ENCODE measurements around the gene PRR23A. TPM values are rescaled to one million over a fixed set of nuclear protein-coding genes. Genes with fewer than 3 reads are reported as not detected.

Gene PRR23A
- total RNA-seq, 1 experiment from 2014 or later = not detected

DNA sequence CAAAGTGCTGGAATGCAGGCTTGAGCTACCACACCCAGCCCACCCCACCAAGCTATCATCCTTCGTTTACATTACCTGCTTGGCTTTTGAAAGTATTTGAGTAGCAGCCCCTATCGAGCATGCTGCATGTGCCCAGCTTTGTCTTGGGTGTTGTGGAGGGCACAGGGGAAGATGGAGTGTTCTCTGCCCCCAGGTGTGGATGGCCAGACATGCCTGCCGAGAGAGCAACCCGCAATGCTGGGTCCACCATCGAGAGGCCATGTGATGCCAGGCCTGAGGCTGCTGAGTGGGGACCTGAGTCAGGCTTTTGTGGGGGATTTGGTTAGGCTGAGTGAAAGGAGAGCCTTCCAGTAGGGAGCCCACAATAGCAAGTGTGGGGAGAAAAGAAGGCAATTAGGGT, 33.1 kb downstream of the PRR23A start:
- Histone ChIP-seq H3K9ac (ENCODE audit: low read length) (no peak overlapping the region), H3K9me2 (replicated peaks; ENCODE audit: low read length) (no peaks in the 10 kb centered on the region), H3K36me3 (ENCODE audit: low read depth, low read length) (no peaks in the 10 kb centered on the region), H2AFZ (ENCODE audit: low read length) (no peak overlapping the region), H3K27me3 (ENCODE audit: low read length) (no peaks in the 10 kb centered on the region), H3K4me2 (ENCODE audit: low read length) (no peak overlapping the region), H3K79me2 (ENCODE audit: low read length) (no peaks in the 10 kb centered on the region), H4K20me1 (ENCODE audit: low read length) (no peaks in the 10 kb centered on the region), H3K9me3 (ENCODE audit: low read length) (no peaks in the 10 kb centered on the region), H3K27ac (ENCODE audit: low read length) (no peak overlapping the region), H3K4me1 (ENCODE audit: insufficient read depth, low read length) (peaks cover 8% of the 10 kb centered on the region), H3K4me3 (ENCODE audit: low read length) (no peak overlapping the region), H3F3A (ENCODE audit: low read length, unreplicated experiment) (no peaks in the 10 kb centered on the region)
- intact Hi-C loops (cut with micrococcal nuclease) = no loop called here
- no peak for ATAC-seq
- POLR2A ChIA-PET (ENCODE audit: unreplicated experiment) = no interaction called here
- CTCF ChIA-PET = no interaction called here
- BruUV-seq (replicated peaks) = no TSS peak
- no peak for DNase-seq
- TF ChIP-seq, protein P1, sequence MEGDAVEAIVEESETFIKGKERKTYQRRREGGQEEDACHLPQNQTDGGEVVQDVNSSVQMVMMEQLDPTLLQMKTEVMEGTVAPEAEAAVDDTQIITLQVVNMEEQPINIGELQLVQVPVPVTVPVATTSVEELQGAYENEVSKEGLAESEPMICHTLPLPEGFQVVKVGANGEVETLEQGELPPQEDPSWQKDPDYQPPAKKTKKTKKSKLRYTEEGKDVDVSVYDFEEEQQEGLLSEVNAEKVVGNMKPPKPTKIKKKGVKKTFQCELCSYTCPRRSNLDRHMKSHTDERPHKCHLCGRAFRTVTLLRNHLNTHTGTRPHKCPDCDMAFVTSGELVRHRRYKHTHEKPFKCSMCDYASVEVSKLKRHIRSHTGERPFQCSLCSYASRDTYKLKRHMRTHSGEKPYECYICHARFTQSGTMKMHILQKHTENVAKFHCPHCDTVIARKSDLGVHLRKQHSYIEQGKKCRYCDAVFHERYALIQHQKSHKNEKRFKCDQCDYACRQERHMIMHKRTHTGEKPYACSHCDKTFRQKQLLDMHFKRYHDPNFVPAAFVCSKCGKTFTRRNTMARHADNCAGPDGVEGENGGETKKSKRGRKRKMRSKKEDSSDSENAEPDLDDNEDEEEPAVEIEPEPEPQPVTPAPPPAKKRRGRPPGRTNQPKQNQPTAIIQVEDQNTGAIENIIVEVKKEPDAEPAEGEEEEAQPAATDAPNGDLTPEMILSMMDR (conservative IDR thresholded peaks at IDR 0.05; ENCODE audit: low read depth, low read length) = no peak
- TF ChIP-seq EZH2phosphoT487 (IDR thresholded peaks at IDR 0.05; ENCODE audit: borderline replicate concordance, low read length) (no peak), EZH2 (IDR thresholded peaks at IDR 0.05; ENCODE audit: low read length, unreplicated experiment) (no peak)

DNA sequence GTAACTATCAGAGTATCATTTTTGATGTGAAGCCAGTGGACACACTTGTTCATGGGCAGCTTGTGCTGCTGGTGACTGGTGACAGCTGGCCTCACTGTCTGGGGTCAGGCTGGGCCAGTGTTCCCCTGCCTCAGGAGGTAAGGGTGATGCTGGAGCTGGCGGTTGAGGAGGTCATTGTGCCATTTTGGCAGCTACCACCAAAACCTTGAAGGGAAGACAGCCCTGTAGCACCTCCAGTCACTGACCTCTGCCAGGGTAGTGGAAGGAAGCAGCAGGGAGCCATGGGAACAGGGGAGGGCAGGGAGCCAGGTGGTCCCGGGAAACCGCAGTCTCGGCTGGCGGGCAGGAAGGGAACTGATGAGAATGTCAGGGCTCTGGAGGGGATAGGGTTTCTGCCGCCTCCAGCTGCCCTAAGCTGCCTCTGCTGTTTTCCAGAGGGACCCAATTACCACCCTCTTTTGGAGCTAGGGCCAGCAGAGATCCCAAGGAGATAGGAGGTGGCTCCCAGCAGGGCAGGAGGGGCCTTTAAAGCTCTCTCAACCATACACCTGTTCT, 34.2 kb downstream of the PRR23A start:
- no peaks in the 10 kb centered on the region for H3K27me3 ChIP-seq (ENCODE audit: low read length)
- CTCF ChIA-PET = no interaction called here
- DNase-seq (no peak), ATAC-seq (no peak)
- no TSS peak for BruUV-seq (replicated peaks)
- no peak overlapping the region for H3K4me2 ChIP-seq (ENCODE audit: low read length)
- POLR2A ChIA-PET (ENCODE audit: unreplicated experiment) = no interaction called here
- peaks cover 8% of the 10 kb centered on the region for H3K4me1 ChIP-seq (ENCODE audit: insufficient read depth, low read length)
- no peak overlapping the region for H3K27ac ChIP-seq (ENCODE audit: low read length)
- H3K9me2 ChIP-seq (replicated peaks; ENCODE audit: low read length) = no peaks in the 10 kb centered on the region
- no peaks in the 10 kb centered on the region for H4K20me1 ChIP-seq (ENCODE audit: low read length)
- no peak for TF ChIP-seq EZH2phosphoT487 (IDR thresholded peaks at IDR 0.05; ENCODE audit: borderline replicate concordance, low read length)
- TF ChIP-seq, protein P1 (conservative IDR thresholded peaks at IDR 0.05; ENCODE audit: low read depth, low read length) = no peak
- no peak for TF ChIP-seq EZH2 (IDR thresholded peaks at IDR 0.05; ENCODE audit: low read length, unreplicated experiment)
- H3K36me3 ChIP-seq (ENCODE audit: low read depth, low read length) = no peaks in the 10 kb centered on the region
- no peak overlapping the region for H3K4me3 ChIP-seq (ENCODE audit: low read length)
- no peaks in the 10 kb centered on the region for H3K9me3 ChIP-seq (ENCODE audit: low read length)
- H3F3A ChIP-seq (ENCODE audit: low read length, unreplicated experiment) = no peaks in the 10 kb centered on the region
- no peak overlapping the region for H2AFZ ChIP-seq (ENCODE audit: low read length)
- no peak overlapping the region for H3K9ac ChIP-seq (ENCODE audit: low read length)
- no peaks in the 10 kb centered on the region for H3K79me2 ChIP-seq (ENCODE audit: low read length)
- intact Hi-C loops (cut with micrococcal nuclease) = no loop called here

DNA sequence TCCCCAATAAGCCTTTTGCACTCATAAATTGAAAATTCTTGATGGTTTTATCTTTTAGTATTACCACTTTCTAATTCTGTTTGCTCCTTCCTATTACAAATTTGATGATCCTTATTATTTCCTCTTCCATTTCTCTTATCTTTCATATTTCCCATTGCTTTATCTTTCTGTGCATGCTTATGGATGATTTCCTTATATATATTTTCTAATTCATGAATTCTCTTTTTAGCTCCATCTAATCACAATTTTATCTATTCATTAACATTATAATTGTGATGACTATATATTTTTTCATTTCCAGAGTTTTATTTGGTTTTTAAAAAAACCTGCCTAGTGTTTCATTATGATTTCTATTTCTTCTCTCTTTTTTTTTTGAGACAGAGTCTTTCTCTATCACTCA, 41.1 kb downstream of the PRR23A start:
- Histone ChIP-seq H3K4me1 (ENCODE audit: insufficient read depth, low read length) (peaks cover 11% of the 10 kb centered on the region; the same call in 1 of the 2 replicates), H3K27ac (ENCODE audit: low read length) (no peak overlapping the region), H3K9me2 (replicated peaks; ENCODE audit: low read length) (no peaks in the 10 kb centered on the region), H3K4me3 (ENCODE audit: low read length) (no peak overlapping the region), H3K79me2 (ENCODE audit: low read length) (no peaks in the 10 kb centered on the region), H3K9ac (ENCODE audit: low read length) (no peak overlapping the region), H3K27me3 (ENCODE audit: low read length) (no peaks in the 10 kb centered on the region), H3K36me3 (ENCODE audit: low read depth, low read length) (no peaks in the 10 kb centered on the region), H4K20me1 (ENCODE audit: low read length) (no peaks in the 10 kb centered on the region), H2AFZ (ENCODE audit: low read length) (no peak overlapping the region), H3K4me2 (ENCODE audit: low read length) (no peak overlapping the region), H3K9me3 (ENCODE audit: low read length) (no peaks in the 10 kb centered on the region), H3F3A (ENCODE audit: low read length, unreplicated experiment) (no peaks in the 10 kb centered on the region)
- no TSS peak for BruUV-seq (replicated peaks)
- no peak for ATAC-seq
- ChIA-PET CTCF (no interaction called here), POLR2A (ENCODE audit: unreplicated experiment) (interaction anchor here (0.6 kb wide), 1 partner anchor 856 kb away, joined by 6 read pairs; no protein-coding TSS in a partner anchor)
- intact Hi-C loops (cut with micrococcal nuclease) = no loop called here
- TF ChIP-seq, protein P1 (conservative IDR thresholded peaks at IDR 0.05; ENCODE audit: low read depth, low read length) = no peak
- TF ChIP-seq EZH2phosphoT487 (IDR thresholded peaks at IDR 0.05; ENCODE audit: borderline replicate concordance, low read length) (no peak), EZH2 (IDR thresholded peaks at IDR 0.05; ENCODE audit: low read length, unreplicated experiment) (no peak)
- DNase-seq = no peak

Measured in PC-3 (cell line).